Heart left ventricle (tissue), 13 donors: ENCODE data around the gene SMIM14.

ENCODE experiments used
- POLR2A ChIP-seq, 2 donors: fragments of 450-650 bp; IDR thresholded peaks; one replicate each; pipeline ENCODE4 v1.6.1; 2017; ENCODE audit warnings: antibody characterized with exemption in 2 of 2, mild to moderate bottlenecking in 2 of 2, moderate library complexity in 2 of 2
- TF ChIP-seq, protein P1 (sequence below), 12 donors: fragments of 200-600 bp; sonication (generic) in 4 of 12; IDR thresholded peaks; one replicate each; pipeline versions ENCODE4 v1.5.0 to v1.8.0; 2018 to 2022; ENCODE audit warnings: antibody characterized with exemption in 12 of 12, mild to moderate bottlenecking in 5 of 12
- donor health status: ischemic (EF 13 %, LVEDD 7.1; RV severe dilation, severe dysfunction).
- donor health status: DM: no; HTN: yes; CAD: no.
- donor health status: DM: no; HTN: no; CAD: no.
- donor health status: ischemic (EF 25% LVEDD 6.9; RV normal size, moderate dysfunction).
- donor health status: ischemic (EF 25% LVEDD 5.7; RV mildly dilated, moderate dysfunction).
- donor health status: ischemic (EF 35%, LVEDD 5.7; RV mildly dilated, moderate dysfunction).
- donor health status: nonischemic (EF 11% LVEDD 7.7; RV severe dilation, severe dysfunction).
- donor health status: DM: yes; HTN: yes; CAD: no.
- donor health status: PGD.
- donor health status: ischemic (EF 29% LVEDD 5.4; RV normal size, mild dysfunction).
- donor health status: nonischemic (EF 23%, LVEDD 6.1; RV moderate dilation, normal function).

DNA sequence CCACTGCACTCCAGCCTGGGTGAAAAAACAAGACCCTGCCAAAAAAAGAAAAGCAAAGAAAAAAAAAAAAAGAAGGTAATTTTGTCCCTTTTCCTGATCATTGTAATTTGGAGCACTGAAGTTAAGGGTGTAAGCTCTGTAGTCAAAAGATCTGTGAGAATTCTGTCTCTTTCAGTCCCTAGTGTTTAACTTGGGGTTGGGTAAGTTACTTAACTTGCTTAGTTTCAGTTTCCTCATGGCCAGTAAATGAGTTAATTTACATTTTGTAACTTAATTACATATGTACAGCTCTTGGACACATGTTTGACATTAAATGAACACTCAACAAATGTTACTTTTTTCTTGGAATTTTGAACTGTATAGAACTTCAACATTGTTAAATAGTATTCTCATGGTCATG lies 48.3 kb upstream of the SMIM14 start:
- TF ChIP-seq, protein P1, sequence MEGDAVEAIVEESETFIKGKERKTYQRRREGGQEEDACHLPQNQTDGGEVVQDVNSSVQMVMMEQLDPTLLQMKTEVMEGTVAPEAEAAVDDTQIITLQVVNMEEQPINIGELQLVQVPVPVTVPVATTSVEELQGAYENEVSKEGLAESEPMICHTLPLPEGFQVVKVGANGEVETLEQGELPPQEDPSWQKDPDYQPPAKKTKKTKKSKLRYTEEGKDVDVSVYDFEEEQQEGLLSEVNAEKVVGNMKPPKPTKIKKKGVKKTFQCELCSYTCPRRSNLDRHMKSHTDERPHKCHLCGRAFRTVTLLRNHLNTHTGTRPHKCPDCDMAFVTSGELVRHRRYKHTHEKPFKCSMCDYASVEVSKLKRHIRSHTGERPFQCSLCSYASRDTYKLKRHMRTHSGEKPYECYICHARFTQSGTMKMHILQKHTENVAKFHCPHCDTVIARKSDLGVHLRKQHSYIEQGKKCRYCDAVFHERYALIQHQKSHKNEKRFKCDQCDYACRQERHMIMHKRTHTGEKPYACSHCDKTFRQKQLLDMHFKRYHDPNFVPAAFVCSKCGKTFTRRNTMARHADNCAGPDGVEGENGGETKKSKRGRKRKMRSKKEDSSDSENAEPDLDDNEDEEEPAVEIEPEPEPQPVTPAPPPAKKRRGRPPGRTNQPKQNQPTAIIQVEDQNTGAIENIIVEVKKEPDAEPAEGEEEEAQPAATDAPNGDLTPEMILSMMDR (IDR thresholded peaks at IDR 0.05): no peak
- TF ChIP-seq POLR2A (IDR thresholded peaks at IDR 0.05): no peak
